GM12878 (cell line): Measurements from ENCODE around the gene LTB4R. TPM values are rescaled to one million over a fixed set of nuclear protein-coding genes. Genes with fewer than 3 reads are reported as not detected.
A peak's percentile ranks its signal among the peaks of the same experiment; 100 is the strongest.

Experiments
- BACH1 ChIP-seq: fragments of 450-650 bp; IDR thresholded peaks from 2 replicates; pipeline ENCODE4 v1.6.1; 2017; ENCODE audit warnings: mild to moderate bottlenecking, borderline replicate concordance
- CHD1 ChIP-seq: IDR thresholded peaks from 2 replicates; pipeline ENCODE4 v1.6.1; 2012; ENCODE audit warnings: low read depth, low read length, improper control_type of control experiment
- EED ChIP-seq: sonication (generic); IDR thresholded peaks from 2 replicates; pipeline ENCODE4 v1.6.1; 2016; ENCODE audit warnings: antibody characterized with exemption, low read depth
- EP300 ChIP-seq, 2 experiments: fragments of 150-350 bp in 1 of 2; IDR thresholded peaks; 2 replicates each; pipeline ENCODE4 v1.6.1; 2011 to 2012; ENCODE audit warnings: low read depth in 2 of 2, low read length in 2 of 2, borderline replicate concordance in 1 of 2, improper control_type of control experiment in 1 of 2, inconsistent platforms in 1 of 2; ENCODE audit not compliant: control insufficient read depth in 1 of 2
- ETV6 ChIP-seq, 2 experiments: fragments of 450-650 bp in 1 of 2; IDR thresholded peaks in 1 of 2; conservative IDR thresholded peaks in 1 of 2; 2 replicates each; pipeline ENCODE4 v1.6.1; 2014; ENCODE audit warnings: antibody characterized with exemption in 1 of 2, borderline replicate concordance in 1 of 2, low read depth in 1 of 2, mild to moderate bottlenecking in 1 of 2, moderate library complexity in 1 of 2
- FOXM1 ChIP-seq: IDR thresholded peaks from 2 replicates; pipeline ENCODE4 v1.6.1; 2012; ENCODE audit warnings: low read depth, mild to moderate bottlenecking, inconsistent platforms, low read length, moderate library complexity
- IKZF1 ChIP-seq: fragments of 450-650 bp; conservative IDR thresholded peaks from 2 replicates; pipeline ENCODE4 v1.6.1; 2017; ENCODE audit warnings: antibody characterized with exemption, mild to moderate bottlenecking
- KDM1A ChIP-seq: fragments of 200-600 bp; sonication (generic); IDR thresholded peaks from 2 replicates; pipeline ENCODE4 v1.6.1; 2016; ENCODE audit warnings: borderline replicate concordance
- NFIC ChIP-seq: IDR thresholded peaks from 2 replicates; pipeline ENCODE4 v1.6.1; 2012; ENCODE audit warnings: low read depth, mild to moderate bottlenecking, inconsistent platforms, low read length, moderate library complexity
- NFYB ChIP-seq: IDR thresholded peaks from 2 replicates; pipeline ENCODE4 v1.6.1; 2011; ENCODE audit warnings: low read depth, mild to moderate bottlenecking, low read length, improper control_type of control experiment, moderate library complexity; ENCODE audit not compliant: insufficient read depth
- NR2C2 ChIP-seq: IDR thresholded peaks from 2 replicates; pipeline ENCODE4 v1.6.1; 2011; ENCODE audit warnings: borderline replicate concordance, low read depth; ENCODE audit not compliant: control insufficient read depth, insufficient read length
- RELB ChIP-seq: fragments of 450-650 bp; IDR thresholded peaks from 2 replicates; pipeline ENCODE4 v1.6.1; 2017; ENCODE audit warnings: low read depth, mild to moderate bottlenecking, moderate library complexity
- SMAD1 ChIP-seq: fragments of 450-650 bp; IDR thresholded peaks from 2 replicates; pipeline ENCODE4 v1.6.1; 2018; ENCODE audit warnings: mild to moderate bottlenecking, low read depth; ENCODE audit not compliant: partially characterized antibody
- SREBF1 ChIP-seq: IDR thresholded peaks from 2 replicates; pipeline ENCODE4 v1.6.1; 2012; ENCODE audit warnings: mild to moderate bottlenecking, low read length
- TARDBP ChIP-seq: IDR thresholded peaks from 2 replicates; pipeline ENCODE4 v1.6.1; 2016; ENCODE audit warnings: borderline replicate concordance
- YBX1 ChIP-seq: fragments of 450-650 bp; IDR thresholded peaks from 2 replicates; pipeline ENCODE4 v1.6.1; 2016; ENCODE audit warnings: antibody characterized with exemption
- polyA plus RNA-seq, 11 experiments: library from polyadenylated mRNA; depleted of rRNA in 4 of 11; unstranded in 6 of 11; stranded (reverse) in 5 of 11; fragments of >200 nt; fragmentation: Nextera tagmentation in 4 of 11; fragmentation: Illumina TruSeq in 1 of 11; extraction: Ambion mirVana in 4 of 11; extraction: Trizol in 1 of 11; gene quantifications; 1 replicate in 1 of 11; 2 replicates in 10 of 11; pipeline versions ENCODE4 v1.2.1 to v1.2.3, GENCODE V29; 2011 to 2016; ENCODE audit warnings: inconsistent platforms in 2 of 11, missing spikeins in 2 of 11, low read depth in 1 of 11
- total RNA-seq, 4 experiments: library from RNA; depleted of rRNA in 3 of 4; stranded (reverse); fragments of >200 nt in 3 of 4; fragmentation: Illumina TruSeq in 1 of 4; extraction: Trizol in 1 of 4; gene quantifications; 2 replicates each; pipeline versions ENCODE4 v1.2.1 to v1.2.3, GENCODE V29; 2013 to 2021
- TF ChIP-seq, protein P1 (sequence below): fragments of 450-650 bp; conservative IDR thresholded peaks from 2 replicates; pipeline ENCODE4 v1.6.1; 2017; ENCODE audit warnings: mild to moderate bottlenecking, moderate library complexity
- TF ChIP-seq, protein P2 (sequence below): IDR thresholded peaks from 2 replicates; pipeline ENCODE4 v1.6.1; 2011; ENCODE audit warnings: low read depth, mild to moderate bottlenecking, low read length, moderate library complexity, borderline replicate concordance; ENCODE audit errors: extremely low read depth
- TF ChIP-seq, protein P3 (sequence below): IDR thresholded peaks from 2 replicates; pipeline ENCODE4 v1.6.1; 2011; ENCODE audit warnings: borderline replicate concordance, low read depth, mild to moderate bottlenecking, moderate library complexity, mixed read lengths, low read length; ENCODE audit not compliant: insufficient read depth; ENCODE audit errors: extremely low read length
- TF ChIP-seq, protein P4 (sequence below): fragments of 450-650 bp; IDR thresholded peaks from 2 replicates; pipeline ENCODE4 v1.6.1; 2017; ENCODE audit warnings: mild to moderate bottlenecking, moderate library complexity

Gene LTB4R
- total and polyA plus RNA-seq, 10 of the 15 experiments (the other 5 are each of a cell fraction or from before 2014, with no cell fraction given): 1.2 to 14.0 (median 4.0) TPM

DNA sequence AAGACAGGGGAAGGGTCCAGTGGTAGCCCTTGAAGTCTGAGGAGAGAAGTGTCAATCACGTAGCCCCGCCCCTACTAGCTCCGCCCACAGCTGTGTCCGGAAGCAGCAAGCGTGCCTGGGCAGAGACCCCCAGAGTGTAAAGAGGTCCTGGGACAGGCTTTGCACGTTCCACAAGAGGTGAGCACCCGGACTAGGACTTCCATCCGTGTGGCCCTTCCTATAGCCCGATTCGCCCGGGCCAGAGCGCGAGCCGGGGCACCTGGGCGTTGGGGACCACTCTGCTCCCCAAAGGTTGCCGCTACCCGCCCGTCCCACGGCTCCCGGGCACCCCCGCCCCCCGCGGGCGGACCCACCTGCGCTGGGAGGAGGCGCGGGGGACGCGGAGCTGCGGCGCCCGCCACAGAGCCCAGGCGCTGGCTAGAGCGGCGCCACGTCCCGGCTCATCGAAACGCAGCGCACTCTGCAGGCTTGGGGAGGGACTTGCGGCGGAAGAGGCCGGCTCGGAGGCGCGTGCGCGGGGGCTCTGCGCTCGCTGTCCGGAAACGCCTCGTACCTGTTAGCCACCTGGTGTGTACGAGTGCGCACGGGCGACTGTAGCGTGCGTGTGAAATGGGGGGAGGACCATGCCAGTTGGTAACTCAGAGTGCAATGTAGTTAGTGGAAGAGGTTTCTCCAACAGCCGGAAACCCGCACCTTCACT is 40.0 kb upstream of the LTB4R start, which contains the start of gene RABGGTA (continued):
- TF ChIP-seq, protein P1, sequence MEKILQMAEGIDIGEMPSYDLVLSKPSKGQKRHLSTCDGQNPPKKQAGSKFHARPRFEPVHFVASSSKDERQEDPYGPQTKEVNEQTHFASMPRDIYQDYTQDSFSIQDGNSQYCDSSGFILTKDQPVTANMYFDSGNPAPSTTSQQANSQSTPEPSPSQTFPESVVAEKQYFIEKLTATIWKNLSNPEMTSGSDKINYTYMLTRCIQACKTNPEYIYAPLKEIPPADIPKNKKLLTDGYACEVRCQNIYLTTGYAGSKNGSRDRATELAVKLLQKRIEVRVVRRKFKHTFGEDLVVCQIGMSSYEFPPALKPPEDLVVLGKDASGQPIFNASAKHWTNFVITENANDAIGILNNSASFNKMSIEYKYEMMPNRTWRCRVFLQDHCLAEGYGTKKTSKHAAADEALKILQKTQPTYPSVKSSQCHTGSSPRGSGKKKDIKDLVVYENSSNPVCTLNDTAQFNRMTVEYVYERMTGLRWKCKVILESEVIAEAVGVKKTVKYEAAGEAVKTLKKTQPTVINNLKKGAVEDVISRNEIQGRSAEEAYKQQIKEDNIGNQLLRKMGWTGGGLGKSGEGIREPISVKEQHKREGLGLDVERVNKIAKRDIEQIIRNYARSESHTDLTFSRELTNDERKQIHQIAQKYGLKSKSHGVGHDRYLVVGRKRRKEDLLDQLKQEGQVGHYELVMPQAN: peak; percentile 85
- TF ChIP-seq ETV6 (conservative IDR thresholded peaks at IDR 0.05 in 1 of 2, IDR thresholded peaks at IDR 0.05 in 1 of 2; ENCODE audit: borderline replicate concordance in 1 of 2, low read depth in 1 of 2) (peak; percentile 39 to 59; a peak in 1 of 4 replicates), YBX1 (no peak), IKZF1 (peak; percentile 95), NFYB (no peak), NR2C2 (no peak), TARDBP (no peak), BACH1 (peak; percentile 78), RELB (0 out of 2 replicates have a peak, but pooled peaks have one; percentile 68), CHD1 (peak; percentile 83; the same call in 1 of the 2 replicates), EED (peak; percentile 62; the same call in 1 of the 2 replicates), NFIC (no peak), EP300 (IDR thresholded peaks at IDR 0.05; ENCODE audit: borderline replicate concordance in 1 of 2, control insufficient read depth in 1 of 2, low read depth in 2 of 2, low read length in 2 of 2) (no peak), KDM1A (no peak), SMAD1 (no peak), SREBF1 (no peak), FOXM1 (no peak)
- TF ChIP-seq, protein P2, sequence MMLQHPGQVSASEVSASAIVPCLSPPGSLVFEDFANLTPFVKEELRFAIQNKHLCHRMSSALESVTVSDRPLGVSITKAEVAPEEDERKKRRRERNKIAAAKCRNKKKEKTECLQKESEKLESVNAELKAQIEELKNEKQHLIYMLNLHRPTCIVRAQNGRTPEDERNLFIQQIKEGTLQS: no peak
- TF ChIP-seq, protein P3, sequence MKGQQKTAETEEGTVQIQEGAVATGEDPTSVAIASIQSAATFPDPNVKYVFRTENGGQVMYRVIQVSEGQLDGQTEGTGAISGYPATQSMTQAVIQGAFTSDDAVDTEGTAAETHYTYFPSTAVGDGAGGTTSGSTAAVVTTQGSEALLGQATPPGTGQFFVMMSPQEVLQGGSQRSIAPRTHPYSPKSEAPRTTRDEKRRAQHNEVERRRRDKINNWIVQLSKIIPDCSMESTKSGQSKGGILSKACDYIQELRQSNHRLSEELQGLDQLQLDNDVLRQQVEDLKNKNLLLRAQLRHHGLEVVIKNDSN: no peak
- TF ChIP-seq, protein P4, sequence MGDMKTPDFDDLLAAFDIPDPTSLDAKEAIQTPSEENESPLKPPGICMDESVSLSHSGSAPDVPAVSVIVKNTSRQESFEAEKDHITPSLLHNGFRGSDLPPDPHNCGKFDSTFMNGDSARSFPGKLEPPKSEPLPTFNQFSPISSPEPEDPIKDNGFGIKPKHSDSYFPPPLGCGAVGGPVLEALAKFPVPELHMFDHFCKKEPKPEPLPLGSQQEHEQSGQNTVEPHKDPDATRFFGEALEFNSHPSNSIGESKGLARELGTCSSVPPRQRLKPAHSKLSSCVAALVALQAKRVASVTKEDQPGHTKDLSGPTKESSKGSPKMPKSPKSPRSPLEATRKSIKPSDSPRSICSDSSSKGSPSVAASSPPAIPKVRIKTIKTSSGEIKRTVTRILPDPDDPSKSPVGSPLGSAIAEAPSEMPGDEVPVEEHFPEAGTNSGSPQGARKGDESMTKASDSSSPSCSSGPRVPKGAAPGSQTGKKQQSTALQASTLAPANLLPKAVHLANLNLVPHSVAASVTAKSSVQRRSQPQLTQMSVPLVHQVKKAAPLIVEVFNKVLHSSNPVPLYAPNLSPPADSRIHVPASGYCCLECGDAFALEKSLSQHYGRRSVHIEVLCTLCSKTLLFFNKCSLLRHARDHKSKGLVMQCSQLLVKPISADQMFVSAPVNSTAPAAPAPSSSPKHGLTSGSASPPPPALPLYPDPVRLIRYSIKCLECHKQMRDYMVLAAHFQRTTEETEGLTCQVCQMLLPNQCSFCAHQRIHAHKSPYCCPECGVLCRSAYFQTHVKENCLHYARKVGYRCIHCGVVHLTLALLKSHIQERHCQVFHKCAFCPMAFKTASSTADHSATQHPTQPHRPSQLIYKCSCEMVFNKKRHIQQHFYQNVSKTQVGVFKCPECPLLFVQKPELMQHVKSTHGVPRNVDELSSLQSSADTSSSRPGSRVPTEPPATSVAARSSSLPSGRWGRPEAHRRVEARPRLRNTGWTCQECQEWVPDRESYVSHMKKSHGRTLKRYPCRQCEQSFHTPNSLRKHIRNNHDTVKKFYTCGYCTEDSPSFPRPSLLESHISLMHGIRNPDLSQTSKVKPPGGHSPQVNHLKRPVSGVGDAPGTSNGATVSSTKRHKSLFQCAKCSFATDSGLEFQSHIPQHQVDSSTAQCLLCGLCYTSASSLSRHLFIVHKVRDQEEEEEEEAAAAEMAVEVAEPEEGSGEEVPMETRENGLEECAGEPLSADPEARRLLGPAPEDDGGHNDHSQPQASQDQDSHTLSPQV: peak; percentile 87; the same call in 1 of the 2 replicates
